HepG2 (cell line): Measurements from ENCODE around the gene CKAP5. TPM values are rescaled to one million over a fixed set of nuclear protein-coding genes. Genes with fewer than 3 reads are reported as not detected.

Experiments used
- CERS6 ChIP-seq: sonication (generic); formaldehyde crosslinking; IDR thresholded peaks from 2 replicates; pipeline ENCODE4 v1.5.0; 2020; ENCODE audit warnings: missing genetic modification reagents
- FOXA1 ChIP-seq, 2 experiments: fragments of 450-650 bp in 1 of 2; sonication (generic) in 1 of 2; formaldehyde crosslinking in 1 of 2; IDR thresholded peaks; 2 replicates each; pipeline versions ENCODE4 v1.4.0 to v1.6.1; 2016 to 2020; ENCODE audit warnings: missing genetic modification reagents in 1 of 2
- FOXJ3 ChIP-seq: sonication (generic); formaldehyde crosslinking; IDR thresholded peaks from 2 replicates; pipeline ENCODE4 v1.4.0; 2020; ENCODE audit warnings: missing genetic modification reagents, mild to moderate bottlenecking, borderline replicate concordance
- FOXO4 ChIP-seq: sonication (generic); formaldehyde crosslinking; conservative IDR thresholded peaks from 2 replicates; pipeline ENCODE4 v1.8.1; 2023; ENCODE audit warnings: missing genetic modification reagents
- HNF1A ChIP-seq, 2 experiments: sonication (generic) in 1 of 2; formaldehyde crosslinking in 1 of 2; IDR thresholded peaks; 2 replicates each; pipeline versions ENCODE4 v1.4.0 to v1.6.1; 2016 to 2020; ENCODE audit warnings: borderline replicate concordance in 1 of 2, low read depth in 1 of 2, mild to moderate bottlenecking in 1 of 2, missing genetic modification reagents in 1 of 2
- KDM6A ChIP-seq: IDR thresholded peaks from 2 replicates; pipeline ENCODE4 v1.6.1; 2016; ENCODE audit warnings: low read depth
- MAZ ChIP-seq, 2 experiments: sonication (generic) in 1 of 2; formaldehyde crosslinking in 1 of 2; IDR thresholded peaks; 2 replicates each; pipeline versions ENCODE4 v1.5.0 to v1.6.1; 2012 to 2020; ENCODE audit warnings: low read depth in 2 of 2, mild to moderate bottlenecking in 2 of 2, borderline replicate concordance in 1 of 2, improper control_type of control experiment in 1 of 2, low read length in 1 of 2, missing genetic modification reagents in 1 of 2, moderate library complexity in 1 of 2
- MEIS1 ChIP-seq: sonication (generic); formaldehyde crosslinking; IDR thresholded peaks from 2 replicates; pipeline ENCODE4 v1.9.0; 2021; ENCODE audit warnings: mild to moderate bottlenecking, missing genetic modification reagents, moderate library complexity, borderline replicate concordance
- SNAI1 ChIP-seq: sonication (generic); formaldehyde crosslinking; IDR thresholded peaks from 2 replicates; pipeline ENCODE4 v1.5.0; 2020; ENCODE audit warnings: mild to moderate bottlenecking, missing genetic modification reagents, borderline replicate concordance
- YY1 ChIP-seq: IDR thresholded peaks from 2 replicates; pipeline ENCODE4 v1.6.1; 2011; ENCODE audit warnings: low read length, low read depth, moderate library complexity, mild to moderate bottlenecking; ENCODE audit not compliant: insufficient read depth, insufficient replicate concordance
- ZNF362 ChIP-seq: sonication (generic); formaldehyde crosslinking; IDR thresholded peaks from 2 replicates; pipeline ENCODE4 v1.4.0; 2020; ENCODE audit warnings: missing genetic modification reagents, mild to moderate bottlenecking, borderline replicate concordance
- ZNF543 ChIP-seq: sonication (generic); formaldehyde crosslinking; IDR thresholded peaks from 2 replicates; pipeline ENCODE4 v1.4.0; 2020; ENCODE audit warnings: mild to moderate bottlenecking, missing genetic modification reagents
- ZNF639 ChIP-seq: conservative IDR thresholded peaks from 2 replicates; pipeline ENCODE4 v1.6.1; 2018; ENCODE audit warnings: missing genetic modification reagents
- ZNF788 ChIP-seq: sonication (generic); formaldehyde crosslinking; IDR thresholded peaks from 2 replicates; pipeline ENCODE4 v1.5.0; 2020; ENCODE audit warnings: mild to moderate bottlenecking, missing genetic modification reagents, borderline replicate concordance
- ZNF841 ChIP-seq: sonication (generic); formaldehyde crosslinking; IDR thresholded peaks from 2 replicates; pipeline ENCODE4 v1.8.1; 2023; ENCODE audit warnings: missing genetic modification reagents, borderline replicate concordance
- polyA plus RNA-seq, 8 experiments: library from polyadenylated mRNA; depleted of rRNA in 3 of 8; stranded (reverse) in 7 of 8; unstranded in 1 of 8; fragments of >200 nt; fragmentation: Illumina TruSeq in 4 of 8; extraction: Trizol in 4 of 8; gene quantifications; 2 replicates each; pipeline versions ENCODE4 v1.2.1 to v1.2.3, GENCODE V29; 2011 to 2016; ENCODE audit warnings: low read depth in 4 of 8, missing spikeins in 1 of 8, mixed read lengths in 1 of 8; ENCODE audit not compliant: insufficient read depth in 1 of 8
- total RNA-seq, 5 experiments: library from RNA; depleted of rRNA; stranded (reverse); fragments of >200 nt; fragmentation: Illumina TruSeq; extraction: Trizol; gene quantifications; 2 replicates each; pipeline ENCODE4 v1.2.3, GENCODE V29; 2016; ENCODE audit warnings: low read depth in 1 of 5

Gene CKAP5
- total and polyA plus RNA-seq, 2 of the 13 experiments (the other 11 are each of a cell fraction or from before 2014, with no cell fraction given): 79.2 to 103 TPM

GRCh38 chr11:46826310-46827044 is 19.6 kb downstream of the CKAP5 start (continued):
- no peak for TF ChIP-seq ZNF362
- peak; percentile 64; the same call in 1 of the 2 replicates for TF ChIP-seq FOXJ3 (CRISPR knock-in tag)
- TF ChIP-seq ZNF841 (CRISPR knock-in tag): no peak
- TF ChIP-seq MAZ (IDR thresholded peaks at IDR 0.05; ENCODE audit: borderline replicate concordance, low read depth, low read length): peak; percentile 66; the same call in 1 of the 2 replicates
- peak; percentile 70 for TF ChIP-seq MAZ (CRISPR knock-in tag; IDR thresholded peaks at IDR 0.05; ENCODE audit: low read depth)
- TF ChIP-seq ZNF543 (CRISPR knock-in tag): peak; percentile 68; the same call in 1 of the 2 replicates
- TF ChIP-seq HNF1A (IDR thresholded peaks at IDR 0.05; ENCODE audit: low read depth): no peak
- TF ChIP-seq HNF1A (CRISPR knock-in tag; IDR thresholded peaks at IDR 0.05; ENCODE audit: borderline replicate concordance): no peak
- TF ChIP-seq CERS6: no peak
- TF ChIP-seq SNAI1 (CRISPR knock-in tag): 0 out of 2 replicates have a peak, but pooled peaks have one; percentile 61
- no peak; the same call in 1 of the 2 replicates for TF ChIP-seq MEIS1 (CRISPR knock-in tag)
- peak; percentile 62; the same call in 1 of the 2 replicates for TF ChIP-seq ZNF788 (CRISPR knock-in tag)
- TF ChIP-seq KDM6A (CRISPR knock-in tag): peak; percentile 49; the same call in 1 of the 2 replicates
- no peak for TF ChIP-seq FOXA1 (IDR thresholded peaks at IDR 0.05)
- TF ChIP-seq FOXA1 (CRISPR knock-in tag; IDR thresholded peaks at IDR 0.05): peak; percentile 38
- peak; percentile 46; the same call in 1 of the 2 replicates for TF ChIP-seq ZNF639 (CRISPR knock-in tag)
- TF ChIP-seq FOXO4 (CRISPR knock-in tag): no peak
- TF ChIP-seq YY1: peak; percentile 33
